Spleen (tissue), 7 donors: ENCODE measurements around the gene CHRM5.

ENCODE experiments used
- POLR2A ChIP-seq, 3 donors: fragments of 450-650 bp; IDR thresholded peaks; one replicate each; pipeline ENCODE4 v1.5.1; 2017; ENCODE audit warnings: antibody characterized with exemption in 3 of 3, mild to moderate bottlenecking in 1 of 3
- POLR2AphosphoS5 ChIP-seq, 3 donors: sonication (generic); formaldehyde crosslinking; IDR thresholded peaks; one replicate each; pipeline ENCODE4 v1.5.1; 2017; ENCODE audit warnings: antibody characterized with exemption in 3 of 3
- TF ChIP-seq, protein P1 (sequence below), 11 experiments: fragments of 200-600 bp in 7 of 11; fragments of 450-650 bp in 4 of 11; sonication (generic) in 4 of 11; IDR thresholded peaks in 8 of 11; conservative IDR thresholded peaks in 3 of 11; 1 replicate in 7 of 11; 2 replicates in 4 of 11; pipeline versions ENCODE4 v1.4.0 to v1.8.0; 2016 to 2021; ENCODE audit warnings: antibody characterized with exemption in 11 of 11, inconsistent platforms in 4 of 11, mild to moderate bottlenecking in 1 of 11
- donor health status: DM: no; HTN: no; CAD: no; lungs with moderate emphysema.
- donor health status: DM: no; HTN: no; CAD: no.
- donor health status: DM: no; HTN: no; CAD: no.

- no peak for TF ChIP-seq POLR2A (IDR thresholded peaks at IDR 0.05)
- no peak for TF ChIP-seq POLR2AphosphoS5 (IDR thresholded peaks at IDR 0.05)
- TF ChIP-seq, protein P1, sequence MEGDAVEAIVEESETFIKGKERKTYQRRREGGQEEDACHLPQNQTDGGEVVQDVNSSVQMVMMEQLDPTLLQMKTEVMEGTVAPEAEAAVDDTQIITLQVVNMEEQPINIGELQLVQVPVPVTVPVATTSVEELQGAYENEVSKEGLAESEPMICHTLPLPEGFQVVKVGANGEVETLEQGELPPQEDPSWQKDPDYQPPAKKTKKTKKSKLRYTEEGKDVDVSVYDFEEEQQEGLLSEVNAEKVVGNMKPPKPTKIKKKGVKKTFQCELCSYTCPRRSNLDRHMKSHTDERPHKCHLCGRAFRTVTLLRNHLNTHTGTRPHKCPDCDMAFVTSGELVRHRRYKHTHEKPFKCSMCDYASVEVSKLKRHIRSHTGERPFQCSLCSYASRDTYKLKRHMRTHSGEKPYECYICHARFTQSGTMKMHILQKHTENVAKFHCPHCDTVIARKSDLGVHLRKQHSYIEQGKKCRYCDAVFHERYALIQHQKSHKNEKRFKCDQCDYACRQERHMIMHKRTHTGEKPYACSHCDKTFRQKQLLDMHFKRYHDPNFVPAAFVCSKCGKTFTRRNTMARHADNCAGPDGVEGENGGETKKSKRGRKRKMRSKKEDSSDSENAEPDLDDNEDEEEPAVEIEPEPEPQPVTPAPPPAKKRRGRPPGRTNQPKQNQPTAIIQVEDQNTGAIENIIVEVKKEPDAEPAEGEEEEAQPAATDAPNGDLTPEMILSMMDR (IDR thresholded peaks at IDR 0.05 in 8 of 11, conservative IDR thresholded peaks at IDR 0.05 in 3 of 11), result no peak
Measured at GRCh38 chr15:34070003-34070402, 101.7 kb downstream of the CHRM5 start.
